IMR-90 (cell line): ENCODE results near the gene TMEM269. TPM values are rescaled to one million over a fixed set of nuclear protein-coding genes. Genes with fewer than 3 reads are reported as not detected.

Experiments used
- ATAC-seq: fragments of 200-7000 bp; cut with Tn5 transposase; 2 replicates; pipeline ENCODE4 v1.9.1; 2020; ENCODE audit warnings: low read depth, mild to moderate bottlenecking, moderate library complexity
- BruUV-seq: library from RNA; stranded (reverse); fragments of 400-500 nt; replicated peaks from 2 replicates; lab custom pipeline; 2021; lab: Mats Ljungman, UMichigan
- CTCF ChIA-PET: fragments of 300-600 bp; formaldehyde crosslinking; extraction: SDS; loops from one replicate; lab custom pipeline; 2021; ENCODE audit warnings: antibody characterized with exemption; lab: Yijun Ruan, JAX
- POLR2A ChIA-PET: fragments of 300-600 bp; sonication (Branson Sonifier 250); formaldehyde crosslinking; loops from one replicate; lab custom pipeline; 2022; ENCODE audit warnings: antibody characterized with exemption; ENCODE audit not compliant: unreplicated experiment; lab: Charles Lee
- DNase-seq: peaks from one replicate; pipeline ENCODE4 v3.0.0; 2013
- H2AFZ ChIP-seq: replicated peaks from 2 replicates; pipeline ENCODE3; 2013; ENCODE audit warnings: low read length, mild to moderate bottlenecking; ENCODE audit not compliant: poor library complexity
- H2AK5ac ChIP-seq: 2 replicates; pipeline ENCODE4 v1.6.1; 2013; ENCODE audit warnings: low read depth, low read length, inconsistent platforms
- H2AK9ac ChIP-seq: replicated peaks from 2 replicates; pipeline ENCODE3; 2013; ENCODE audit warnings: mild to moderate bottlenecking, low read depth, low read length, moderate library complexity; ENCODE audit not compliant: poor library complexity
- H2BK120ac ChIP-seq: 2 replicates; pipeline ENCODE4 v1.6.1; 2013; ENCODE audit warnings: low read depth, low read length, inconsistent platforms
- H2BK15ac ChIP-seq: 3 replicates; pipeline ENCODE4 v1.6.1; 2013; ENCODE audit warnings: low read depth, low read length, inconsistent platforms
- H2BK20ac ChIP-seq: 2 replicates; pipeline ENCODE4 v1.6.1; 2013; ENCODE audit warnings: low read depth, mild to moderate bottlenecking, inconsistent platforms, low read length, moderate library complexity
- H2BK5ac ChIP-seq: 2 replicates; pipeline ENCODE4 v1.6.1; 2013; ENCODE audit warnings: mild to moderate bottlenecking, low read depth, low read length, inconsistent platforms; ENCODE audit not compliant: poor library complexity, severe bottlenecking
- H3K14ac ChIP-seq: replicated peaks from 2 replicates; pipeline ENCODE4 v1.6.1; 2013; ENCODE audit warnings: low read depth, low read length, inconsistent platforms
- H3K18ac ChIP-seq: 2 replicates; pipeline ENCODE4 v1.6.1; 2013; ENCODE audit warnings: low read depth, low read length, control low read depth
- H3K23ac ChIP-seq: 2 replicates; pipeline ENCODE4 v1.6.1; 2013; ENCODE audit warnings: low read depth, low read length, inconsistent platforms
- H3K27ac ChIP-seq: 2 replicates; pipeline ENCODE4 v1.5.1; 2013; ENCODE audit warnings: mild to moderate bottlenecking, control low read depth, low read length; ENCODE audit not compliant: insufficient read depth
- H3K27me3 ChIP-seq: 2 replicates; pipeline ENCODE4 v1.6.1; 2013; ENCODE audit warnings: low read length; ENCODE audit not compliant: control insufficient read depth, insufficient read depth
- H3K36me3 ChIP-seq: 2 replicates; pipeline ENCODE4 v1.6.1; 2013; ENCODE audit warnings: low read length, mixed read lengths; ENCODE audit not compliant: control insufficient read depth, insufficient read depth
- H3K4ac ChIP-seq: 2 replicates; pipeline ENCODE4 v1.6.1; 2013; ENCODE audit warnings: low read depth, low read length, inconsistent platforms
- H3K4me1 ChIP-seq: 2 replicates; pipeline ENCODE4 v1.6.1; 2013; ENCODE audit warnings: low read length, mixed read lengths; ENCODE audit not compliant: control insufficient read depth, insufficient read depth
- H3K4me2 ChIP-seq: 2 replicates; pipeline ENCODE4 v1.6.1; 2013; ENCODE audit warnings: low read depth, mild to moderate bottlenecking, control low read depth, low read length, moderate library complexity
- H3K4me3 ChIP-seq: 2 replicates; pipeline ENCODE4 v1.5.1; 2013; ENCODE audit warnings: low read depth, mild to moderate bottlenecking, control low read depth, low read length, moderate library complexity; ENCODE audit not compliant: insufficient read depth
- H3K56ac ChIP-seq: 2 replicates; pipeline ENCODE4 v1.6.1; 2013; ENCODE audit warnings: low read length, inconsistent platforms; ENCODE audit not compliant: insufficient read depth; ENCODE audit errors: extremely low read depth
- H3K79me1 ChIP-seq, 2 experiments: 2 replicates each; pipeline ENCODE4 v1.6.1; 2013; ENCODE audit warnings: low read length in 2 of 2, inconsistent platforms in 1 of 2, low read depth in 1 of 2
- H3K9ac ChIP-seq: 2 replicates; pipeline ENCODE4 v1.6.1; 2013; ENCODE audit warnings: low read depth, low read length, control low read depth
- H3K9me1 ChIP-seq: 2 replicates; pipeline ENCODE4 v1.6.1; 2013; ENCODE audit warnings: low read length, inconsistent platforms; ENCODE audit not compliant: insufficient read depth
- H3K9me3 ChIP-seq: 2 replicates; pipeline ENCODE4 v1.6.1; 2013; ENCODE audit warnings: low read length; ENCODE audit not compliant: control insufficient read depth, insufficient read depth
- H4K20me1 ChIP-seq: 2 replicates; pipeline ENCODE4 v1.6.1; 2013; ENCODE audit warnings: low read length, inconsistent platforms; ENCODE audit not compliant: insufficient read depth
- H4K5ac ChIP-seq: 2 replicates; pipeline ENCODE4 v1.6.1; 2013; ENCODE audit warnings: mild to moderate bottlenecking, low read depth, low read length, control low read depth
- H4K8ac ChIP-seq, 2 experiments: 2 replicates each; pipeline ENCODE4 v1.6.1; 2013; ENCODE audit warnings: low read depth in 2 of 2, low read length in 2 of 2, control low read depth in 1 of 2, inconsistent platforms in 1 of 2
- H4K91ac ChIP-seq: 2 replicates; pipeline ENCODE4 v1.6.1; 2013; ENCODE audit warnings: low read depth, low read length, inconsistent platforms; ENCODE audit not compliant: insufficient read depth
- CEBPB ChIP-seq: IDR thresholded peaks from 2 replicates; pipeline ENCODE4 v1.6.1; 2012; ENCODE audit warnings: low read depth, low read length, improper control_type of control experiment
- CHD1 ChIP-seq: IDR thresholded peaks from 2 replicates; pipeline ENCODE4 v1.6.1; 2012; ENCODE audit warnings: low read depth, low read length, improper control_type of control experiment
- CTCF ChIP-seq: conservative IDR thresholded peaks from 2 replicates; pipeline ENCODE4 v1.5.1; 2012; ENCODE audit warnings: mild to moderate bottlenecking, low read depth, low read length, improper control_type of control experiment
- MAFK ChIP-seq: IDR thresholded peaks from 2 replicates; pipeline ENCODE4 v1.6.1; 2012; ENCODE audit warnings: low read depth, low read length, improper control_type of control experiment
- MAZ ChIP-seq: IDR thresholded peaks from 2 replicates; pipeline ENCODE4 v1.6.1; 2012; ENCODE audit warnings: low read depth, mild to moderate bottlenecking, low read length, improper control_type of control experiment, moderate library complexity, borderline replicate concordance
- POLR2A ChIP-seq: IDR thresholded peaks from 2 replicates; pipeline ENCODE4 v1.6.1; 2012; ENCODE audit warnings: mild to moderate bottlenecking, low read depth, low read length
- RAD21 ChIP-seq: IDR thresholded peaks from 2 replicates; pipeline ENCODE4 v1.6.1; 2012; ENCODE audit warnings: low read length, improper control_type of control experiment
- RCOR1 ChIP-seq: IDR thresholded peaks from 2 replicates; pipeline ENCODE4 v1.6.1; 2012; ENCODE audit warnings: mild to moderate bottlenecking, low read length, improper control_type of control experiment; ENCODE audit not compliant: insufficient replicate concordance
- RFX5 ChIP-seq: IDR thresholded peaks from 2 replicates; pipeline ENCODE4 v1.8.0; 2012; ENCODE audit warnings: low read depth, mild to moderate bottlenecking, low read length, moderate library complexity
- SMC3 ChIP-seq: fragments of 150-350 bp; IDR thresholded peaks from 2 replicates; pipeline ENCODE4 v1.6.1; 2016; ENCODE audit warnings: low read depth, mild to moderate bottlenecking, antibody characterized with exemption, low read length, moderate library complexity
- USF2 ChIP-seq: fragments of 150-350 bp; IDR thresholded peaks from 2 replicates; pipeline ENCODE4 v1.6.1; 2017; ENCODE audit warnings: mild to moderate bottlenecking, antibody characterized with exemption, low read length, low read depth
- WGBS, 2 experiments: methylation state at CpG; one replicate each; pipeline versions ENCODE4 v1.1.5 to v1.1.7; 2013; ENCODE audit warnings: missing lambda C conversion rate in 2 of 2; ENCODE audit not compliant: insufficient read length in 1 of 2; ENCODE audit errors: extremely low coverage in 2 of 2; 5-methylcytosine and 5-hydroxymethylcytosine counted together
- dilution Hi-C: fragments of 300-500 bp; cut with HindIII; formaldehyde crosslinking; loops from one replicate; pipeline ENCODE4 v1.14.3; 2018; ENCODE audit warnings: low sequenced_read_pairs; ENCODE audit not compliant: unreplicated experiment
- in situ Hi-C: fragments of 300-500 bp; cut with MboI; formaldehyde crosslinking; loops from 3 replicates; pipeline ENCODE4 v1.14.3; 2019; ENCODE audit warnings: low sequenced_read_pairs, inconsistent platforms, mixed read lengths
- intact Hi-C: fragments of 100-400 bp; cut with micrococcal nuclease; formaldehyde crosslinking; loops from 2 replicates; pipeline ENCODE4 v1.10.0; 2022
- polyA plus RNA-seq, 3 experiments: library from polyadenylated mRNA; depleted of rRNA; stranded (reverse); fragments of >200 nt; gene quantifications; 2 replicates each; pipeline ENCODE4 v1.2.3, GENCODE V29; 2012; ENCODE audit warnings: low replicate concordance in 1 of 3
- total RNA-seq: library from RNA; depleted of rRNA; stranded (reverse); fragments of >200 nt; gene quantifications from 2 replicates; pipeline ENCODE4 v1.2.3, GENCODE V29; 2012

The TMEM269 gene
- total and polyA plus RNA-seq, 2 of the 4 experiments (the other 2 are of a cell fraction): not detected

GRCh38 chr1:42833981-42834380 is 49.2 kb downstream of the TMEM269 start:
- no TSS peak for BruUV-seq
- no peak overlapping the region for H3K23ac ChIP-seq
- H3K56ac ChIP-seq: no peak overlapping the region
- H2BK5ac ChIP-seq: no peak overlapping the region
- H3K27me3 ChIP-seq: no peaks in the 10 kb centered on the region
- H2BK20ac ChIP-seq: no peak overlapping the region
- dilution Hi-C loops (no loop called here), in situ Hi-C loops (no loop called here), intact Hi-C loops (no loop called here)
- H3K4me2 ChIP-seq: no peak overlapping the region
- H3K18ac ChIP-seq: no peak overlapping the region
- H2BK15ac ChIP-seq: no peak overlapping the region
- no peak overlapping the region for H4K91ac ChIP-seq
- DNase-seq: no peak
- no peak overlapping the region for H3K4ac ChIP-seq
- H3K9me3 ChIP-seq: no peaks in the 10 kb centered on the region
- CTCF ChIA-PET: no interaction called here
- no peak overlapping the region for H3K14ac ChIP-seq
- no peak overlapping the region for H4K5ac ChIP-seq
- H3K4me3 ChIP-seq: no peak overlapping the region
- TF ChIP-seq RAD21 (no peak), RFX5 (no peak), CHD1 (no peak), SMC3 (no peak), MAZ (no peak), RCOR1 (no peak), POLR2A (no peak), CEBPB (no peak), MAFK (no peak), USF2 (no peak), CTCF (no peak)
- H2BK120ac ChIP-seq: no peak overlapping the region
- H3K9ac ChIP-seq: no peak overlapping the region
- no peak overlapping the region for H3K27ac ChIP-seq
- no peaks in the 10 kb centered on the region for H3K79me1 ChIP-seq
- H2AK5ac ChIP-seq: no peak overlapping the region
- no peak for ATAC-seq
- H2AFZ ChIP-seq: no peak overlapping the region
- H3K9me1 ChIP-seq: peaks cover 6% of the 10 kb centered on the region
- H3K36me3 ChIP-seq: peaks cover 12% of the 10 kb centered on the region
- H4K20me1 ChIP-seq: no peaks in the 10 kb centered on the region
- H3K4me1 ChIP-seq: no peaks in the 10 kb centered on the region
- H2AK9ac ChIP-seq: no peak overlapping the region
- H4K8ac ChIP-seq: no peak overlapping the region
- 88% methylated on average over 2 of the region's 4 CpGs; no CpG with 5 or more reads in 1 of the 2 experiments for whole genome bisulfite sequencing, 2 experiments
- POLR2A ChIA-PET: interaction anchor here (1.0 kb wide), 1 partner anchor 12 kb away, joined by 6 read pairs; no protein-coding TSS in a partner anchor
